ENCODE measurements around the gene C4BPB.

- TF ChIP-seq BHLHE40 (IDR thresholded peaks at IDR 0.05; ENCODE audit: low read length) = no peak
- peak; percentile 59 for TF ChIP-seq CTCF (CRISPR knock-in tag; IDR thresholded peaks at IDR 0.05)
- TF ChIP-seq ARID2 (CRISPR knock-in tag; IDR thresholded peaks at IDR 0.05; ENCODE audit: borderline replicate concordance) = no peak
- TF ChIP-seq, protein P1, sequence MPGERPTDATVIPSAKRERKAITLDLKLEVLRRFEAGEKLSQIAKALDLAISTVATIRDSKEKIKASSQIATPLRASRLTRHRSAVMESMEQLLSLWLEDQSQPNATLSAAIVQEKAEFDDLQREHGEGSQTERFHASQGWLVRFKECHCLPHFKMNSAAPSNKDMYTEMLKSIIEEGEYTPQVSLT (CRISPR knock-in tag; IDR thresholded peaks at IDR 0.05; ENCODE audit: borderline replicate concordance, low read depth) = no peak
- TF ChIP-seq PLRG1 (conservative IDR thresholded peaks at IDR 0.05) = no peak
- no peak for TF ChIP-seq ZNF501 (CRISPR knock-in tag; IDR thresholded peaks at IDR 0.05)
These were observed 38.7 kb upstream of the C4BPB start for GRCh38 chr1:207049974-207050391.
